ENCODE results near the gene IGF1R.

Gene IGF1R

GRCh38 chr15:98712845-98713584 lies 64.7 kb downstream of the IGF1R start:
- DNase-seq = no peak

DNA sequence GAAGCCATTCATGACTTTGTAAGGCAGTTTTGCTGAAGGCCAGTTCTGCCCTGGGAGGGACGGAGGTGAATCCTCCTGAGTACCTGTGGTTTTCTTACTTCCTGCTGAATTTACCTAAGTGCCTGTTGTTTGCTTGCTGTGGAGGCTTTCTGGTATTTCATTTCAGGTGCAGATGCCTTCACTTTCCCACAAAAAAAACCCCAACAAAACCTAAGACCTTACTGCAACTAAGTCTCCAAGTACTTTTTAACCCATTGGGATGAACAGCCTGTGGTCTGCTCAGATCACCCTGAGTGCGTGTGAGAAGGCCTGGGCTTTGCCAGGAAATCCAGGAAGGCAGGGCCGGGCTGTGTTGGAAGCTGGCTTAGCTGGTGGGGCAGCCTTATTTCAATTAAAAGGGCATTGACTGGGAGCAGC lies 65.3 kb downstream of the IGF1R start:
- DNase-seq = no peak

DNA sequence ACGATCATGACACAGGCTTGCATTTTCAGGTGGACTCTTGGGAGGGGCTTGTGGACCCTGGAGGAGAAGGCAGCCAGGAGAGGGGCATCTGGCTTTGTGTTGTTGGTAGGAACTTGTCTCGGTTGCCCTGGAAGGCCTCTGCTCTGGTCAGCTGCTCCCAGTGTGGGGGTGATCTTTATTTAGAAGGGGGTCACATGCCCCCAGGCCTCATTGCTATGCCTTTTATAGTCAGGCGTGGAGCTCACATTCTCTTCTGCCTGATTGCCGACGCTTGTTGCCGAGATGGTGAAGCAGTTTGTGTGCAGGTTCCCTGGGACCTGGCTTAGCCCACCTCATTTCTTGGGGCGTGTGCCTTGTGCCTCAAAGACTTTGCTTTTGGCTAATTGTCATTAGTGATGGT lies 66.6 kb downstream of the IGF1R start:
- DNase-seq = no peak

GRCh38 chr15:98715401-98715800 lies 67.1 kb downstream of the IGF1R start:
- DNase-seq = no peak

DNA sequence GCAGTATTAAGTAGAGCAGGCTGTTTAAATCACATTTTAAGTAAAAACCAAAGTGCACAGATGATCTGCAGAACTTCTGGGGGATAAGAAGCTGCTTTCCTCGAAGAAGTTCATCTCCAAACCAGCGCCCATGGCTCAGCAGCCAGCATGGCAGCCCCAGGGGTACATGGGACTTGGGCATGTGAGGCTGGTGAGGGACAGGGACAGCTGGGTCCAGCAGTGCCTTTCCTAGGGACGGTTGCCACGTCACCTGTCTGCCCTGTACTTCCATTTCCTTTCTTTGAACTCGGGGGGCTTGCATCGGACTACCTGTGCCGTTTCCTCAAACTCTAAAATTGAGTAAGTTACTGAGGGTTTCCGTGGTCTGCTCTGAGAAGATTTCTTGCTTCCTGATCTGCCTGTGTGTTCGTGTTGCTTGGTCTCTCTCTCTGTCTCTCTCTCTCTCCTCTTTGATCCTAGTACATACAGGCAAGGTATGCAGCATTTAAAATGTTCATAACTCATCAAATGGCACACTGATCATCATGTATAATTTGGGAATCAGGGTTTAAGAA lies 67.6 kb downstream of the IGF1R start:
- DNase-seq = no peak

DNA sequence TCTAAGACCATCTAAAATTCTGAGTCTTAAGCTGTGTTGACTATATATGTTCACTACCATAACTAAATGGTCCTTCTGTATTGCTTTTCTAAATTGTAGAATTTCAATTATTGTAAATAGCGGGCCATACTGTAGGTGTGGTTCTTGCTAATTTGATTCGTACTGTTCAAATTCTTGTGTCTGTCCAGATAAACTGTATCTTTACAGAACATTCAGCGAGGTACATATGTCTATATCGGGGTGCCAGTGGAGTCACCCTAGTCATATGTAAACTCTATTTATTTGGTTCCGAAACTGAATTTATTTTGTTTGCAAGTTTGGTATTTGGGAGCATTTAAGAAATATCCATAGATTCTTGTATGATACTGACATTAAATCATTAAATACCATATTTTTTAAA lies 69.0 kb downstream of the IGF1R start:
- no peak for DNase-seq

DNA sequence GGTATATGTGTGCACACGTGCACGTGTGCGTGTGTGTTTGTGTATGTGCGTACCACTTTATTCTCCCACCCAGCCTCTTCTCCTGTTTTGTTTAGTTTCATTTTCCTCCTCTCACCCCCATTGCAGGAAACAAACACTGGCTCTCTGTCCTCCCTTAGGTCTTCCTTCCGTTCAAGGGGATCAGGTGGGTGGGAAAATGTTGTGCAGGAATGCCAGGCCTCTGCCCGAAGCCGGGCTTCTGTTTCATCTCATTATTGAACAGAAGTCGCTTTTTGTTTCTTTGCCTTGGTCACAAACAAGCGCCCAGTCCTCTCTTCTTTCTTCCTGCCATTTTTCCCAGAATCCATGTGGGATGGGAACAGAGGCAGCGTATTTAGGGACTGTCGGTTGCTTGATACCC lies 69.6 kb downstream of the IGF1R start:
- no peak for DNase-seq

DNA sequence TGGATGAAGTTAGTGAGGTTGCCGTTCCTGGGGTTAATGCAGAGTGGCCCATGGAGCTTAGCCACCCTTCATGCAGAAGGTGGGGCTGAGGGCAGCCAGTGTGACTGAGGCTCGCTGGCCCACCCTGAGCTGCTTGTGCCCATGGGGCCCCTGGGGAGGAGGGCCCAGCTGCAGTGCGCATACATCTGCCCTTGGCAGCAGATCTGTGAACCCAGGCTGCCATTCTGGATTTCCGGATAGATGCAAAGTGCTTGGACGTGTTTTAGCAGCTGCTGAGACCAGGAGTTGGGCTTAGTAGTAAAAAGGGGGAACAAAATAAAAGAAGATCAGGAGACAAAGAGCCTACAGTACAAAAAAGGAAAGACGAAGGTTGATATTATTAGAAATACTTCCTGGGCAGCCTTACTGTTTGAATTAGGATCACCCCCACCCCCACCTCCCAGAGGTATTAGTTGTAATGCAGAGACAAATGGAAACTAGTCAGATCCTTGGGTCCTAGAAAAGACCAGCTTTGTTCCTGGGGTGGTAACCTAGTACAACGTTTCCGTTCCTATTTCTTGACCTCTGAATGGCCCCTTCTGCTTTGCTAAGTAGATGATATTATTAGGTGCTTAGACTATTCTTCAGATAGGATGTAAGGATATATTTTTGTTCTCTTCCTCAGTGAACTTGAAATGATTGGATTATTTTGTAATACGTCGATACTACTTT lies 70.2 kb downstream of the IGF1R start:
- no peak for DNase-seq

DNA sequence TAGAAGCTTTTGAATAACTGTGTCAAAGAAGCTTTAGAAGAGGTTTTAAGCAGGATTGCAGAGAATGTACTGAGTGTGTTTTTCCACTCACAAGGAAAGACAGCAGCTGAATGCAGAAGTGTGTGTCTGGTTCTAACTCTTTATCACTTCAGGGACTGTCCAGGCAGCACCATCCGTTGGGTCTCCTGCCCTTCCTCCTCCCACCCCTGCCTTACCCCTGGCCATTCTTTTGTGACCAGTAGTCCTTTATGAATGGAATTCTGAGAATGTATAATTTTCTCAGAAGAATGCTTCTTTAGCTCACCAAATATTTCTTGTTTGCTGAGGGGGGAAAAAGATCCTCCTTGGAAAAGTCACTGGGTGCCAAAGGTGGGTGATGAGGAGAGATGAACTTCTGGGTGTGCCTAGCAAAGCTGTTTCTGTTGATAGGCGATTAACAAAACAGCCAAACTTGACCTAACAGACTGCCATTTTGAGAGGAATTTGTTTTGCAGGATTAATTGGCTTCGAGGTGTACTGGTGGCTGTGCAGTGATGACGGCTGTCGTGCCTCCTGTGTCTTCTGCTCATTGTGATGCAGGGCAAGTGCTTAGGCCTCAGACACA lies 70.9 kb downstream of the IGF1R start:
- no peak for DNase-seq

GRCh38 chr15:98720031-98720430 lies 71.7 kb downstream of the IGF1R start:
- DNase-seq = no peak

DNA sequence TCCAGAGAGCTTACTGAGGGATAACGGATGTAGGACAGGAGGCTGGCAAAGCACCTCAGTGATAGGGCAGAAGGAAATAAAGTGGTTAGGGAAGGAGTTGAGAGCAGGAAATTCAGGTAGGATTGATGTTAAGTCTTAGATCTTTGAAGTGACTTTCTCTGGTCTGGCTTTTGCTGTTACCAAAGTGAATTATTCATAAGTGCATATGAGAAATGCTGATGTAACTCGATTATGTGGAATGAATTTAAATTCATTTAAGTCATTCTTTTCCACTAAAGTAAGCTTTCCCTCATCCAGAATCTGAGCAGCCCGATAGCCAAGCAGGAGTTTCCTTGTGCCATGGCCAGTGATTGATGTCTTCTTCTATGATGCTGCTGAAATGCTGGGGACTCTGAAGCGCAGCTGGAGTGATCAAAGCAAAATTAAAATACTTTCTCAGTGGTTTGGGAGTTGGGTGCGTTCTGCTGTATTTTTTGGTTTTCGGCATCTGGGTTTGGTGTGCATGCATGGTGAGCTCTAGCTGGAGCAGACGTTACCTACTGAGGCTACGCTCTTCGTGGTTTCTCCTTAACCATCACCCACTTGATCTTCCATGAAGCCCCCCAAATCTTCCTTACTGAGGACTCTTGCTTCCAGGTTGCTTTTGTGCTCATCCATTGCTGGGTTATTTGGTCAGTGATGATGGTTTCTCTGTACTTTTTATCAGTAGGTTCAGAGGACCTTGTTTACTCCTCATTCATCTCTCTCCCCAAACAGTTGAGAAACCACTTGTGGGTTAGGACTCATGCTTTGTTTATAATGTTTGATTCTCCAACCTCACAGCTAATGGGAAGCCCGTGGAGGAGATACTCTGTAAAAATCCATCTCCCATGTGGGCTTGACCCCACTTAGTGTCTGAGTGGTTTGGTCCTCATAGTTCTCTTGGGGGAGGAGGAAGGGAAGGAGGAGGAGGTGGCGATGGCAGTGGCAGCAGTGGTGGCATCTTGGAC lies 72.5 kb downstream of the IGF1R start:
- DNase-seq = no peak

- no peak for DNase-seq
Measured at GRCh38 chr15:98722209-98722608, 73.9 kb downstream of the IGF1R start.

- no peak for DNase-seq
Measured at GRCh38 chr15:98722645-98723044, 74.3 kb downstream of the IGF1R start.

DNA sequence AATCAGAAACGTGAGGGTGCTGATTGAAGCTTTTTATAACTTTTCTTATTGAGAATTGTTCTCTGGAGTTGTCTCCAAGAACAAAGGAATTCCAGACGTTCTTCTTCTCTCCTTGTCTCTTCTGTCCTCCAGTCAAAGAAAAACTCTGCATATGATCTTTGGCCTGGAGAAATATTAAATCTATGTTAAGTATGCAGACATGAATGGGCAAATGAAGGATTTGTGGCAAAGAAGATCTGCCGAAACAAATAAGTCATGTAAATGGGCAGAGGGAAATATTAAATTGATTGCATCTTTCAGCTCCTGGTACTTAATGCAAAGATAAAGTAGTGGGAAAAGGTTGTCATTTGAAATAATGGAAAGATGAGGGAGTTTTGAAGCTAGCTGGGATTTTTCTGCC lies 74.9 kb downstream of the IGF1R start:
- DNase-seq = no peak

DNA sequence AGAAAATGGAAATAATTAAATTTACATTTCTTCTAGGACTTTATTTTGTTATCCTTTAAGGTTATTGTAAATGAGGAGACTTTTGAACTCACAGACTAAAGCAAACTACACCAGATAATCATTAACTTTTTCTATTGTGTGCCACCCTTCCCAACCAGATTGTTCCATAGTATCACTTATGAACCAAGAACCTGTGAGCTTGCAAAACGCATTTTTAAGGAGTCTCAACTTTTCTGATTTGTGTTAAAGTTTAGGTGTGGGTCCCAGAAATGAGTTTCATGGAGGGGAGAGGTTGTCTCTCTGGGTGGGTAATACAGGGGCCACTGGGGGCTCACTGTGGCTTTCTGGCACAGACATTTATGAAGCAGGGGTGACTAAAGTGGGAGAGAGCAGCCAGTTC lies 75.7 kb downstream of the IGF1R start:
- no peak for DNase-seq

DNA sequence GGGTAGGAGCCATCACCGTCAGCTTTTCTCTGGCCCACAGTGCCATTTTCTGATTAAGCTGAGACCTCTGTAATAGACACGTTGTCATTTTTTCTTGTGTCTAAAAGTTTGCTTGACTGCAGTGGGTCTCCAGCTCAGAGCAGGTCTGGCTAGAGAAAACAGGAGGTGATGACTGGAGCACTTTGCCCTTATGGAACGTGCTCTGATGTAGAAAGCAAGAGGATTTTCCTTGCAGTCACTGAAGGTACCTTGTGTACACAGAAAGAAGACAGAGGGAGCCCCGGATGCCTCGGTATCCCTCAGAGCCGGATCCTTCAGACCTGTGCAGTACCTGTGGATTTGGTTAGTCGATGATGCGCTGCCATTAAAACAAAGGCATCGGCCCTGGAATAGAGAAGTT lies 76.2 kb downstream of the IGF1R start:
- DNase-seq = no peak

GRCh38 chr15:98725874-98726273 lies 77.5 kb downstream of the IGF1R start:
- DNase-seq = no peak

DNA sequence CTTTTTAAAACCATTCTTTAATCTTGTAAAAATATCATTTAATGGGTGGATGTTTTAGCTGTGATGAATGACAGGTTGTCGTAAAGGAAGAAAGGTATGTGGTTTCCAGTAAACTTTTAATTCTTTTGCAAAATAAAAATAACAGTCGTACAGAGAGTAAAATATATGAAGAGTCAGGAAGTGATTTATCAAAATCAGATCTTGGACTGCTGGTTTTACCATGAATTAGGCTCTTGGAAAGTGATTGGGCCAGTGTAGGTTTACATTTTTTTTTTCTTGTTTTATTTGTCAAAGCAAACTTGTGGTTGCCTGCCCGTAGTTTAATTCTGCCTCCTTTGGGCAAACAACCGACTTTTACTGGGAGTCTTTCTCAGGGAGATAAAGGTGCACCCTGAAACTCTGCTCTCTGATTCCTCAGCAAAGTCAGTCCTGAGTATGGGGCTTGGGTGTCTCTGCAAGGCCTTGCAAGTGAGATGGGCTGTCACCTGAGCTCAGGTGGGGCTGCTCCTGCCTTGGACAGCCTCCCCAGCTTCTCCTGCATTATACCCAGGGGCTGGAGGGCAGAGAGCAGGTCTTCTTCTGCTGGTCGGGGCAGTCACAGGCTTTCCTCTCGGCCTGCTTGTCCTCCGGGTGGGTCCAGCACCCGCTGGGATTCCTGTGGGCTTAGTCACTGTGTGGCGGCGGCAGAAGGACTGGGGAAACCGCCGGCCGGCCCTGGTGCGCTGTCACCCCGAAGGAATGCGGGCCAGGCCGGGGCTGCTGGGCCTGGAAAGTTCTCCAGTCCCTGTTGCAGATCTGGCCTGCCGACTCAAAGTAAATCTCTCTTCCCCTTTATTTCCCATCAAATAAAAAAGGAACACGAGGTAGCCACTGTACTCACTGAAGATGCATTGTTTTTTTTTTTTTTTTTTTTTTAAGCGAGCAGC lies 79.0 kb downstream of the IGF1R start:
- no peak for DNase-seq

DNA sequence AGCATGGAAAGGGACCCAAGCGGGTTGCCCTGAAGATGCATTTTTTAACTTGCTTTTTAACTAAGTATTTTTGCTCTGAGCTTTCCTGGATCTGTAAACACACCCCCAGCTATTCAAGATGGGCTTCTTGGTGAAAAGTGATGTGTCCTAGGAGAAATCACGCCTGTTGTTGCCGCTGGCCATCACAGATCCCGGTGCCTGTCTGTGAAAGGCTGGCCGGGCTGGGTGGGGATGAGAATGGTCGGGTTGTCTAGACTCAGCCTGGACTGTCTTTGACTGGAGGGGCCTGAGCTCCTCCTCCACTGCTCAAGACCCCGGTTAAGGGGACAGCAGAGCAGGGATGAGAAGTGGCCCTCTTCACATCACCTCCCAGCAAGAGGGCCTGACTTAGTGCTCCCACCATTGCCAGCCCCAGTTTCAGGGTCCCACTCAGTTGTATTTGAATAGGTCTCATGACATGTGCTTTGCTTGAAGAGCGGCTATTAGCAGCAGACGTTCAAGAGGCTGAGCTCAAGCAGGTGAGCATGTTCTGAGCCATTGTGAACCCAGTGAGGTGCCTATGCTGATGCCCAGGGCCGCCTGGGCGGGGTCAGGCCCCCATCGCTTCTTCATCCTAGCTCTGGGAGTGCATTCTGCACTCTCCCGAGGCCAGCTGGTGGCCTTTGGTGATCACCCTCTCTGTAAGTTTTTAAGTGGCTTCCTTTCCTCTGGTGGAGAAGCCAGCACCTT lies 79.9 kb downstream of the IGF1R start:
- DNase-seq = no peak

DNA sequence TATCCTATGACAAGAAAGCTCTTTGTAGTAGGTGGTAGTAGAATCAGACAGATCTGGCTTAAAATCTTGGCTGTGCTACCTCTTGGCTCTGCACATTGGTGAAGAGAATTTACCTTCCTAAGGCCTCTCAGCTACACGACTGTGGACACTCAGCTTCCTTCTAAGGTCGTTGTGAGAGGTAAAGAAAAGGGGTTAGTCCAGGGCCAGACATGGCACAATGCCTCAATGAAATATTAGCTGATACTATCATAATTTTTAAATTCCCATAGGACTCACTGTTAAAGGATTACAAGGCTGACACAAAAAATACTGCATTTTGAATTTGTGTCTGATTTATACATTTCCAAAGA lies 80.4 kb downstream of the IGF1R start:
- no peak for DNase-seq

- no peak for DNase-seq
Measured at GRCh38 chr15:98729446-98730042, 81.2 kb downstream of the IGF1R start.

Measured in stimulated activated CD4-positive, alpha-beta T cell treated with anti-CD3 and anti-CD28 coated beads, Interleukin-1b, Interleukin-23, amount 100 ng/mL, for 48 hours (primary cell).